ENCODE results near the gene HIVEP3.

Gene HIVEP3

GRCh38 chr1:41526956-41527561, 391.7 kb downstream of the HIVEP3 start:
- Histone ChIP-seq H3K27ac (ENCODE audit: low read depth, low read length) (no peak overlapping the region), H3K9ac (ENCODE audit: low read depth in 1 of 2, low read length in 2 of 2) (no peak overlapping the region), H3K4me3 (ENCODE audit: low read depth in 1 of 2, low read length in 2 of 2) (no peak overlapping the region)

DNA sequence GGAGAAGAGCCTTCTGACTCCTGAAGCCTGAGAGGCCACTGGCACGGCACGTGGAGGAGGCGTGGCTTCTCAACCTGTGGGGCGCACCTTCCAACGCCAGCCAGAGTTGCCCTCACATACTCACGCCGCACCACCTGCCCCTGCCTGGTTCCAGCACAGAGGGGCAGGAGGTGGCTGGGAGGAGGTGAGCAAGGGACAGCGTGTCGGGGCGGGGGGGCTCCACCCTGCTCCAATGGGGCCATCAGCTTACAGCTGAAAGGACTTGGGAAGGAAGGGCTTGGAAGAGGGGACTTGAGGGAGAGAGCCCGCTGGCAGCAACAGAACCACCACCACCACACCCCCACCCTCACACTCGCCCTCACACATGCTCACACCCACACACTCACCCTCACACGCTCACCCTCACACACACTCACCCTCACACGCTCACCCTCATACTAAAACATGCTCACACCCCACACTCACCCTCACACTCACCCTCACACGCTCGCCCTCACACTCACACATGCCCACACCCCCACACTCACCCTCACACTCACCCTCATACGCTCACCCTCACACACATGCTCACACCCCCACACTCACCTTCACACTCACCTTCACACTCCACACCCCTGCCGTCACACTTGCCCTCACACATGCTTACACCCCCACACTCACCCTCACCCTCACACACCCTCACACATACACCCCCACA, 392.7 kb downstream of the HIVEP3 start:
- no peak overlapping the region for H3K27ac ChIP-seq (ENCODE audit: low read depth, low read length)
- no peaks in the 10 kb centered on the region for H3K36me3 ChIP-seq (ENCODE audit: control insufficient read depth in 1 of 2, insufficient read depth in 2 of 2, low read length in 2 of 2)
- no peaks in the 10 kb centered on the region for H3K27me3 ChIP-seq (ENCODE audit: control insufficient read depth in 1 of 2, insufficient read depth in 2 of 2, low read length in 2 of 2)
- no peak overlapping the region for H3K9ac ChIP-seq (ENCODE audit: low read depth in 1 of 2, low read length in 2 of 2)
- H3K9me3 ChIP-seq (ENCODE audit: control insufficient read depth in 1 of 2, low read length in 2 of 2): no peaks in the 10 kb centered on the region
- no peak overlapping the region for H3K4me3 ChIP-seq (ENCODE audit: low read depth in 1 of 2, low read length in 2 of 2)
- H3K4me1 ChIP-seq (ENCODE audit: control insufficient read depth in 1 of 2, insufficient read depth in 2 of 2, low read length in 2 of 2): no peaks in the 10 kb centered on the region

More at GRCh38 chr1:41526956-41527561, 391.7 kb downstream of the HIVEP3 start:
- Histone ChIP-seq H3K9me3 (ENCODE audit: control insufficient read depth in 1 of 2, low read length in 2 of 2) (no peaks in the 10 kb centered on the region), H3K36me3 (ENCODE audit: control insufficient read depth in 1 of 2, insufficient read depth in 2 of 2, low read length in 2 of 2) (no peaks in the 10 kb centered on the region), H3K4me1 (ENCODE audit: control insufficient read depth in 1 of 2, insufficient read depth in 2 of 2, low read length in 2 of 2) (no peaks in the 10 kb centered on the region), H3K27me3 (ENCODE audit: control insufficient read depth in 1 of 2, insufficient read depth in 2 of 2, low read length in 2 of 2) (no peaks in the 10 kb centered on the region)

- Histone ChIP-seq H3K9ac (ENCODE audit: low read depth in 1 of 2, low read length in 2 of 2) (no peak overlapping the region), H3K27me3 (ENCODE audit: control insufficient read depth in 1 of 2, insufficient read depth in 2 of 2, low read length in 2 of 2) (no peaks in the 10 kb centered on the region), H3K4me3 (ENCODE audit: low read depth in 1 of 2, low read length in 2 of 2) (no peak overlapping the region), H3K4me1 (ENCODE audit: control insufficient read depth in 1 of 2, insufficient read depth in 2 of 2, low read length in 2 of 2) (no peaks in the 10 kb centered on the region), H3K9me3 (ENCODE audit: control insufficient read depth in 1 of 2, low read length in 2 of 2) (no peaks in the 10 kb centered on the region), H3K36me3 (ENCODE audit: control insufficient read depth in 1 of 2, insufficient read depth in 2 of 2, low read length in 2 of 2) (no peaks in the 10 kb centered on the region), H3K27ac (ENCODE audit: low read depth, low read length) (no peak overlapping the region)
Observed at GRCh38 chr1:41524676-41525675, 393.7 kb downstream of the HIVEP3 start.

GRCh38 chr1:41523949-41524675, 394.6 kb downstream of the HIVEP3 start:
- Histone ChIP-seq H3K9me3 (ENCODE audit: control insufficient read depth in 1 of 2, low read length in 2 of 2) (no peaks in the 10 kb centered on the region), H3K9ac (ENCODE audit: low read depth in 1 of 2, low read length in 2 of 2) (no peak overlapping the region), H3K27me3 (ENCODE audit: control insufficient read depth in 1 of 2, insufficient read depth in 2 of 2, low read length in 2 of 2) (no peaks in the 10 kb centered on the region), H3K36me3 (ENCODE audit: control insufficient read depth in 1 of 2, insufficient read depth in 2 of 2, low read length in 2 of 2) (no peaks in the 10 kb centered on the region), H3K27ac (ENCODE audit: low read depth, low read length) (no peak overlapping the region), H3K4me1 (ENCODE audit: control insufficient read depth in 1 of 2, insufficient read depth in 2 of 2, low read length in 2 of 2) (no peaks in the 10 kb centered on the region), H3K4me3 (ENCODE audit: low read depth in 1 of 2, low read length in 2 of 2) (no peak overlapping the region)

DNA sequence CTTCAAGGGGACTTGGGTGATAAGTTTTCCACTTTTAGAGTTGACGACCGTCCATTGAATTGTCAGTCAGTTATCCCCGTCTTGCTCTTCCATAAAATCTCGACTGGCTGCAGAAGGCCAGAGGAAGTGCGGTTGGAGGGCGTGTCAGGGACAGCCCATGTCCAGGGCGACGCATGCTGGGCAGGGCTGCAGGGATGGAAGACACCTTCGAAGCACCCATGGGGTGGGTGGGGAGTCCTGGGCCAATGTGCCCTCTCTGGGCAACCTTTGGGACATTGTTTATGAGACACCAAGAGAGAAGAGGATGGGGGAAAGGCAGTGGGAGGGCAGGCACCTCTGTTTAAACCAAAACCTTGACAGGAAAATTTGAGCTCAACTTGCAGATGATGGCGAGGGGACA, 395.7 kb downstream of the HIVEP3 start:
- no peak overlapping the region for H3K4me3 ChIP-seq (ENCODE audit: low read depth in 1 of 2, low read length in 2 of 2)

DNA sequence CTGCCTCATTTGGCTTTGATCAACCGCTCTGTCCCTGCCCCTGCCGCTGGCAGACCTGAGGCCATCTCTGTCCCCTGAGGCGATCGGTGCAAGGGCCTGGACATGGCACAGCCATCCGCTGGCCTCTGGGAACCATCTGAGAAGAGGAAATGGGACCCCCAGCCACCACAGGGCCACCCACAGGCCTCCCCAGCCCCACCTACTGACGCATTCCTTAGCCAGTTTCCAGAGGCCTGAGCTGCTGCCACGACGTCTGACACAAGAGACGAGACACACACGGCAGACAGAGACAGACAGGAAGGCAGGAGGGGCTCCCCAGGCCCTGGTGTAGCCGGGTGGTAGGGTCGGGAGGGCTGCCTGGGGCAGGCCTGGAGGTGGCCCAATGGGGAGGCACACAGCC, 397.0 kb downstream of the HIVEP3 start:
- Histone ChIP-seq H3K27me3 (ENCODE audit: control insufficient read depth in 1 of 2, insufficient read depth in 2 of 2, low read length in 2 of 2) (no peaks in the 10 kb centered on the region), H3K4me3 (ENCODE audit: low read depth in 1 of 2, low read length in 2 of 2) (no peak overlapping the region), H3K9me3 (ENCODE audit: control insufficient read depth in 1 of 2, low read length in 2 of 2) (no peaks in the 10 kb centered on the region), H3K36me3 (ENCODE audit: control insufficient read depth in 1 of 2, insufficient read depth in 2 of 2, low read length in 2 of 2) (no peaks in the 10 kb centered on the region), H3K27ac (ENCODE audit: low read depth, low read length) (no peak overlapping the region), H3K4me1 (ENCODE audit: control insufficient read depth in 1 of 2, insufficient read depth in 2 of 2, low read length in 2 of 2) (peaks cover 0 to under 1% of the 10 kb centered on the region in 2 donors), H3K9ac (ENCODE audit: low read depth in 1 of 2, low read length in 2 of 2) (no peak overlapping the region)

More for the DNA sequence above, 395.7 kb downstream of the HIVEP3 start:
- H3K27me3 ChIP-seq (ENCODE audit: control insufficient read depth in 1 of 2, insufficient read depth in 2 of 2, low read length in 2 of 2): no peaks in the 10 kb centered on the region
- no peak overlapping the region for H3K9ac ChIP-seq (ENCODE audit: low read depth in 1 of 2, low read length in 2 of 2)
- H3K4me1 ChIP-seq (ENCODE audit: control insufficient read depth in 1 of 2, insufficient read depth in 2 of 2, low read length in 2 of 2): no peaks in the 10 kb centered on the region
- H3K9me3 ChIP-seq (ENCODE audit: control insufficient read depth in 1 of 2, low read length in 2 of 2): no peaks in the 10 kb centered on the region
- H3K36me3 ChIP-seq (ENCODE audit: control insufficient read depth in 1 of 2, insufficient read depth in 2 of 2, low read length in 2 of 2): no peaks in the 10 kb centered on the region
- no peak overlapping the region for H3K27ac ChIP-seq (ENCODE audit: low read depth, low read length)

GRCh38 chr1:41520951-41521752, 397.6 kb downstream of the HIVEP3 start:
- Histone ChIP-seq H3K9ac (ENCODE audit: low read depth in 1 of 2, low read length in 2 of 2) (no peak overlapping the region), H3K4me1 (ENCODE audit: control insufficient read depth in 1 of 2, insufficient read depth in 2 of 2, low read length in 2 of 2) (peaks cover 4 to 5% of the 10 kb centered on the region in 2 donors), H3K36me3 (ENCODE audit: control insufficient read depth in 1 of 2, insufficient read depth in 2 of 2, low read length in 2 of 2) (no peaks in the 10 kb centered on the region), H3K27ac (ENCODE audit: low read depth, low read length) (no peak overlapping the region), H3K4me3 (ENCODE audit: low read depth in 1 of 2, low read length in 2 of 2) (no peak overlapping the region), H3K27me3 (ENCODE audit: control insufficient read depth in 1 of 2, insufficient read depth in 2 of 2, low read length in 2 of 2) (no peaks in the 10 kb centered on the region), H3K9me3 (ENCODE audit: control insufficient read depth in 1 of 2, low read length in 2 of 2) (no peaks in the 10 kb centered on the region)

DNA sequence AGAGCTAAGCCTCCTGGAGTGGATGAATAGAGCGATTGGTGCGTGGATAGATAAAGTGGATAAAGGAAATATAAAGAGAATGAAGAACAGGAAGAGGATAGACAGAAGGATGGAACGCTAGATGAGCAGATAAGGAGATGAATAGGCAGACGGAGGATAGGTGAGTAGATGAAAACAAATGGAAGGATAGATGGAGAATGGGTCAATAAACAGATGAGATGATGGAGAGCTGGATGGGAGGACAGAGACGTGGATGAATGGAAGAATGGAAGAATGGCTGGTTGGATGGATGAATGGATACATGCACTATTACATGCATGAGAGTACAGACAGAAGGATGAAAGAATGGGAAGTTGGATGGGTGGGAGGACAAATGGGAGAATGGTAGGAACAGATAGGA, 399.1 kb downstream of the HIVEP3 start:
- Histone ChIP-seq H3K27ac (ENCODE audit: low read depth, low read length) (no peak overlapping the region), H3K36me3 (ENCODE audit: control insufficient read depth in 1 of 2, insufficient read depth in 2 of 2, low read length in 2 of 2) (no peaks in the 10 kb centered on the region), H3K4me1 (ENCODE audit: control insufficient read depth in 1 of 2, insufficient read depth in 2 of 2, low read length in 2 of 2) (peaks cover 17 to 18% of the 10 kb centered on the region in 2 donors), H3K9me3 (ENCODE audit: control insufficient read depth in 1 of 2, low read length in 2 of 2) (no peaks in the 10 kb centered on the region), H3K4me3 (ENCODE audit: low read depth in 1 of 2, low read length in 2 of 2) (no peak overlapping the region), H3K27me3 (ENCODE audit: control insufficient read depth in 1 of 2, insufficient read depth in 2 of 2, low read length in 2 of 2) (no peaks in the 10 kb centered on the region), H3K9ac (ENCODE audit: low read depth in 1 of 2, low read length in 2 of 2) (no peak overlapping the region)

DNA sequence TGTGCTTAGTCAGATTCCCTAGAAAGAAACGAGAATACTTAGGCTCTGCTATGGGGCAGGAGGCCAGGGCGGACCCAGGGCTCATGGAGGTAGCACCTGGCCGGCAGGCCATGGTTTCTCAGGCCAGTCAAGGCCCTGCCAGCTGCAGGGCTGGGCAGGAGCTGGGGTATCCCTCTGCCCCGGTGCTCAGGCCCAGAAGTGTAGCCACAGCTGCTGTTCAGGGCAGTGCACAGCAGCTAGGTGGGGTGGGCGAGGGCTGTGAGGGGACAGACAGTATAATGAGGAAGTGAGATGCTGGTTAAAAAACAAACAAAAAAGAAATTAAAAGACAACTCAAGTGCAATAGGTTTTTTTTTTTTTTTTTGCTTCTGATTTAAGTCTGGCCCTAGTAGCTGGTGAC, 400.3 kb downstream of the HIVEP3 start:
- no peak overlapping the region for H3K9ac ChIP-seq (ENCODE audit: low read depth in 1 of 2, low read length in 2 of 2)
- no peak overlapping the region for H3K27ac ChIP-seq (ENCODE audit: low read depth, low read length)
- no peaks in the 10 kb centered on the region for H3K36me3 ChIP-seq (ENCODE audit: control insufficient read depth in 1 of 2, insufficient read depth in 2 of 2, low read length in 2 of 2)
- no peaks in the 10 kb centered on the region for H3K27me3 ChIP-seq (ENCODE audit: control insufficient read depth in 1 of 2, insufficient read depth in 2 of 2, low read length in 2 of 2)
- no peaks in the 10 kb centered on the region for H3K9me3 ChIP-seq (ENCODE audit: control insufficient read depth in 1 of 2, low read length in 2 of 2)
- H3K4me1 ChIP-seq (ENCODE audit: control insufficient read depth in 1 of 2, insufficient read depth in 2 of 2, low read length in 2 of 2): peaks cover 26 to 29% of the 10 kb centered on the region in 2 donors
- H3K4me3 ChIP-seq (ENCODE audit: low read depth in 1 of 2, low read length in 2 of 2): no peak overlapping the region

Data from duodenal mucosa (tissue), 2 donors.